NCI-H1105 treated with DMSO at 0.1 percent for 48 hours (cell line): ENCODE results near the gene CFAP77.

ENCODE experiments used
- DNase-seq: peaks from one replicate; lab custom pipeline; 2025; lab: John Stamatoyannopoulos, UW

Gene CFAP77

GRCh38 chr9:132582276-132582785, 172.3 kb downstream of the CFAP77 start, which contains the start of gene BARHL1:
Gene BARHL1 (plus strand): TSS chr9:132582606. CDS start chr9:132582798, 192 bp downstream.
- DNase-seq = no peak

- DNase-seq = no peak
Measured at GRCh38 chr9:132582786-132583583, 173.0 kb downstream of the CFAP77 start.

GRCh38 chr9:132583584-132584304, 173.7 kb downstream of the CFAP77 start:
- DNase-seq = no peak

- DNase-seq = no peak
Measured at GRCh38 chr9:132584601-132585560, 174.9 kb downstream of the CFAP77 start.

- DNase-seq = no peak
Measured at GRCh38 chr9:132585954-132586829, 176.2 kb downstream of the CFAP77 start.

GRCh38 chr9:132586830-132587591, 177.0 kb downstream of the CFAP77 start:
- DNase-seq = no peak

GRCh38 chr9:132587592-132587955, 177.6 kb downstream of the CFAP77 start:
- no peak for DNase-seq

- DNase-seq = no peak
Measured at GRCh38 chr9:132588098-132588497, 178.1 kb downstream of the CFAP77 start.

- no peak for DNase-seq
Measured at GRCh38 chr9:132588501-132589147, 178.6 kb downstream of the CFAP77 start.

GRCh38 chr9:132589148-132590036, 179.4 kb downstream of the CFAP77 start:
- DNase-seq = no peak

GRCh38 chr9:132590037-132590317, 180.0 kb downstream of the CFAP77 start:
- no peak for DNase-seq

- no peak for DNase-seq
Measured at GRCh38 chr9:132590318-132591182, 180.5 kb downstream of the CFAP77 start.

GRCh38 chr9:132591244-132591643, 181.2 kb downstream of the CFAP77 start:
- DNase-seq = no peak

- no peak for DNase-seq
Measured at GRCh38 chr9:132591751-132592314, 181.8 kb downstream of the CFAP77 start.

- DNase-seq = no peak
Measured at GRCh38 chr9:132592451-132592850, 182.4 kb downstream of the CFAP77 start.

- no peak for DNase-seq
Measured at GRCh38 chr9:132594412-132594811, 184.4 kb downstream of the CFAP77 start.

GRCh38 chr9:132595319-132595718, 185.3 kb downstream of the CFAP77 start:
- no peak for DNase-seq

- no peak for DNase-seq
Measured at GRCh38 chr9:132596200-132596599, 186.2 kb downstream of the CFAP77 start.
